Measurements from ENCODE around the gene NCOA3. TPM values are rescaled to one million over a fixed set of nuclear protein-coding genes. Genes with fewer than 3 reads are reported as not detected.

The NCOA3 gene
- 27.3 and 36.9 TPM in 2 replicates for total RNA-seq

DNA sequence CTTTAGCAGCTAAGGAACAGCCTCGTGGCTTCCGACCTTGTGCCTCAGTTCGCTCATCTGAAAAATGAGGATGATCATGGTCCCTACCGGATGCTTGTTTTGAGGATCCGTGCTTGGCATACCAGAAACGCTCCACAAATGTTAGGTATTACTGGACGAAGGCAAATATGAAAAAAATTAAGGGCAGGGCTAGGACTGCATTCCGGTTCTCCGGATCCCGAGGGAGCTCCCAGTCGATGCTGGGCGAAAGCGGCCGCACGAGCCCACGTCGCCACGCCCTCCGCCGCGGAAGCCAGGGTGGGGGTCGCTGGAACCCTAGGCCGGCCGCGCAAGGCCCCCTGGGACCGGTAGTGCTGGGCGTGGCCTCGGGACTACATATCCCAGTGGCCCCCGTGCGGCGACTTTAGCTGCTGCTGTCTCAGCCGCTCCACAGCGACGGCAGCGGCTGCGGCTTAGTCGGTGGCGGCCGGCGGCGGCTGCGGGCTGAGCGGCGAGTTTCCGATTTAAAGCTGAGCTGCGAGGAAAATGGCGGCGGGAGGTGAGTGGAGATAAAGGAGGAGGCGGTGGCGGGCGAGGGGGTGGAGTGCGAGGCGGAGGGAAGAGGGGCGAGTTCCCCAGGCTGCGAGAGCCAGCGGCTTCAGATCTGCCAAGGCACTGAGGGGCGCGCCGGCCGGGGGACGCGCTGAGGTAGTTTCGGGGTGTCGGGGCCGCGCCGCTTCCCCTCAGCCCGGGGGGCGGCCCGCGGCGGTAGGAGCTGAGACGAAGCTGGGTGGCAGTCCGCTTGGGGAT, at the start of gene NCOA3:
Gene NCOA3 (plus strand): TSS at position 406 of the 789 bp plus-strand sequence. CDS start 120,361 bp downstream, outside the sequence.

Other genes with a start within 250 kb of the NCOA3 start
- gene ZMYND8, start 145.2 kb upstream of the NCOA3 start, total RNA-seq: 14.6 and 30.5 TPM in 2 replicates

Measured in smooth muscle cell of the umbilical artery (primary cell).